ENCODE data around the gene PICK1.

PICK1 gene

DNA sequence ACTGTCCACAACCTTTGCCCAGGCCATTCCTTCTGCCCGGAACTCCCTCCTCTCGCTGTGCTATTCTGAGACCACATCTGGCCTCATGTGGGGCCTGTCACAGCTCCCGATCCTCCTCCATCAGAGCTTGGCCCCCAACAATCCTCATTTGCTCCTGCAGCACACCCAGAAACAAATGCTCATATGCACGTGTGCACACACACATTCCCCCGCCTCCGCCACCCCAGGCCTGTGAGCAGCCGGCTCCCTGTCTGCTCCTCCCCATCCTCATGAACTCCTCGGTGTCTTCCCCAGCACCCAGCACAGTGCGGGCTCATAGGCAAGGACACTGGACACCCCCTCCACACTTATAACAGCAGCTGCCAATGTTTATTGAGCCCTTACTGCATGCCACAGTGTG, 29.7 kb upstream of the PICK1 start:
- TF ChIP-seq, protein P1, sequence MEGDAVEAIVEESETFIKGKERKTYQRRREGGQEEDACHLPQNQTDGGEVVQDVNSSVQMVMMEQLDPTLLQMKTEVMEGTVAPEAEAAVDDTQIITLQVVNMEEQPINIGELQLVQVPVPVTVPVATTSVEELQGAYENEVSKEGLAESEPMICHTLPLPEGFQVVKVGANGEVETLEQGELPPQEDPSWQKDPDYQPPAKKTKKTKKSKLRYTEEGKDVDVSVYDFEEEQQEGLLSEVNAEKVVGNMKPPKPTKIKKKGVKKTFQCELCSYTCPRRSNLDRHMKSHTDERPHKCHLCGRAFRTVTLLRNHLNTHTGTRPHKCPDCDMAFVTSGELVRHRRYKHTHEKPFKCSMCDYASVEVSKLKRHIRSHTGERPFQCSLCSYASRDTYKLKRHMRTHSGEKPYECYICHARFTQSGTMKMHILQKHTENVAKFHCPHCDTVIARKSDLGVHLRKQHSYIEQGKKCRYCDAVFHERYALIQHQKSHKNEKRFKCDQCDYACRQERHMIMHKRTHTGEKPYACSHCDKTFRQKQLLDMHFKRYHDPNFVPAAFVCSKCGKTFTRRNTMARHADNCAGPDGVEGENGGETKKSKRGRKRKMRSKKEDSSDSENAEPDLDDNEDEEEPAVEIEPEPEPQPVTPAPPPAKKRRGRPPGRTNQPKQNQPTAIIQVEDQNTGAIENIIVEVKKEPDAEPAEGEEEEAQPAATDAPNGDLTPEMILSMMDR (IDR thresholded peaks at IDR 0.05; ENCODE audit: low read depth, low read length): no peak
- H3K4me3 ChIP-seq (ENCODE audit: low read depth, low read length): no peak overlapping the region

DNA sequence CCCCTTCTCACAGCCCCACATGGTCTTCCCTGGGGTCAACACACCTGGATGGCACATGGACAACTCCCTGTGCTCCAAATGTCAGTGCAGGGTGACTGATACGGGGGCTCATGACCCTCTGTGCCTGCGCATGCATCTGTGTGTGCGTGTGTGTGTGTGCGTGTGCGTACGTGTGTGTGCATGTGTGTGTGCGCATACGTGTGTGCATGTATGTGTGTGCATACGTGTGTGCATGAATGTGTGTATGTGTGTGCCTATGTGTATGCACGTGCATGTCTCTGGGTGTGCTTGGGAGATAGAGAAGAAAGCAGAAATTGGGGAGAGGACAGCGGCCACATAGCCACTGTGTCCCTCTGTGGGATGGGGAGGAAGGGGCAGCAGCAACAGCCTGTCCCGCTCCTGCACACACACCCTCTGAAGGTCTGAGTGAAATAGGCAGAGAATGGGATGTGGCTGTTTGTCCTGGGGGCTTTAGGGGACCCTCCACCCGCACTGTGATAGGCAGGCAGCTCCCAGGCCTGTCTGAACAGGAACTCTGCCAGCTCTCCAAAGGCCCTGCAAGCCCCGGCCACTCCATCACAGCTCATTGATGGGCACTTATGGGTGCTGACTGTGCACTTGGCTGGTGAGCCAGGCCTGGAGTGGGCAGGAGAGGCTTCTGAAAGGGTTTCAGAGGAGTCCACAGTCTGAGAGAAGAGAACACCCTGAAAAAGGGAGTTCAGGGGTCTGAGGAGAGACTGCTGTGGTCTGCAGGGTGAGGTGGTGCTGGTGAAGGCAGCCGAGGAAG, 28.7 kb upstream of the PICK1 start:
- TF ChIP-seq, protein P1 (IDR thresholded peaks at IDR 0.05; ENCODE audit: low read depth, low read length): no peak
- H3K4me3 ChIP-seq (ENCODE audit: low read depth, low read length): no peak overlapping the region

DNA sequence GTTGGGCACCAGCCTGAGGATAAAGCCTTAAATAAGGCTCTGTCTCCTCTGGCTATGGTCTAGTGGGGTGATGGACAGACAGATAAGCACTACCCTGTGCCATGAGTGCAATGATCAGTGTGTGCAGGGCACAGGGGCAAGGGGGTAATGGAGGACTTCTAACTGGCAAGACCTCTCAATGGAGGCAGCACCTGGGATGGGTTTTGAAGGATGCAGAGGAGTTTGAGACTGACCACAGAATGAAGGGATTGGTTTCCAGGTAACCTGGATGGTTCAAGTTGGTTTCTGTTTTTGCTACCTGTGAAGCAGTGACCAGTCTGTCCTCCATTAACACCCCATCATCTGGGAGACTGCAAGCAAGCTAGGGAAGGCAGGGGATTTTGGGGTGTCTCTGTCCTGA, 27.8 kb upstream of the PICK1 start:
- no peak overlapping the region for H3K4me3 ChIP-seq (ENCODE audit: low read depth, low read length)
- TF ChIP-seq, protein P1 (IDR thresholded peaks at IDR 0.05; ENCODE audit: low read depth, low read length): no peak

DNA sequence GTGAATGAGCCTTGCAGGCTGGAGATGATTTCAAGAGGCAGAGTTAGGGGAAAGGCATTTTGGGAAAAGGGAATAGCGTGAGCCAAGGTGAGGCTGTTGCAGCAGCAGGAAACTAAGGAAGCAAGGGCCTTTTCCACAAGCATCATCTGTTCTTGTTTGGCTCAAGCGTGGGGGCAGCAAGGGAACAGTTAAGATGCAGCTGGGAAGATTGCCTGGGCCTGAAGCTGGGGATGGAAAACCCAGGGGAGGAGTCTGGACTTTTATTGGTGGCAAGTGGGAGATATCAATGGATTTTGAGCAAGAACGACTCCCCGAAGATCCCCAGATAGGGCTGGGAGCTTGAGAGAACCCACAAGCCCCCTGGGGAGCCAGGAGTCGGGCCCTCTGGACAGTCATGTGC, 27.3 kb upstream of the PICK1 start:
- no peak overlapping the region for H3K4me3 ChIP-seq (ENCODE audit: low read depth, low read length)
- TF ChIP-seq, protein P1 (IDR thresholded peaks at IDR 0.05; ENCODE audit: low read depth, low read length): no peak

DNA sequence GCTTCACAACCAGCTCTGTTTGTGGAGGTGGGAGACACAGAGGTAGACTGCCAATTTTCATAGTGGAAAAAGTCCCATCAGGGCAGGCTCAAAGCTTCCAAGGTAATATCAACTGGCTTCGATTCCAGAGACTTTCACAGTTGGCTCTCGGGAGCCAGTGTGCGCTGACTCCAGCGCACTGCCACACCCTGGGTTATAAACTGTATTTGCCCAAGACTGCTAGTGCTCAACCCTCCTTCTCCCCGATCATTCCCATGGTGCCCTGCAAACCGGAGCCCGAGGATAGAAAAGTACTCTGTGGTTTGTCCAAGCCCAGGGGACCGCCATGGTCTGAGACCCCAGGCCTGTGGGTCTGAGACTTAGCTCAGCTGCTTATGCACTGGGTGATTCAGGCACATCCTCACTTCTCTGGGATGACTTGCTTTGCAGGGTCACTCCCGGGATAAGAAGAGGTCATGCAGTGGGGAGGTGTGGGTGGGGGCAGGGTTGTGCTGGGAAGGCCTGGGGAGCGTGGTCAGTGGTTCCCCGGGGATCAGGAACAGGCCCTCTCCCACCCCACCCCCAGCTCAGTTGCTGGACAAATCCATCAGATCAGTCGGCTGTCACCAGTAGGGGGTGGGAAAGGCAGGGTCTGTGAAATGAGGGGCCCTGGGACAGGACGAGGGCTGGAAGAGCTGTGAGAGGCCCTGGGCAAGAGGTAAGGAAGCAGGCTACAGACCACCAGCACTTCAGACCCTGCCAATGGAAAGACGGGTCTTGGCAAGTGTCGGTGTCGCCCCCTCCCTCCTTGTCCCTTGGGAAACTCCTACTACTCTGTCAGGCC, 26.7 kb upstream of the PICK1 start:
- no peak overlapping the region for H3K4me3 ChIP-seq (ENCODE audit: low read depth, low read length)
- TF ChIP-seq, protein P1 (IDR thresholded peaks at IDR 0.05; ENCODE audit: low read depth, low read length): no peak

DNA sequence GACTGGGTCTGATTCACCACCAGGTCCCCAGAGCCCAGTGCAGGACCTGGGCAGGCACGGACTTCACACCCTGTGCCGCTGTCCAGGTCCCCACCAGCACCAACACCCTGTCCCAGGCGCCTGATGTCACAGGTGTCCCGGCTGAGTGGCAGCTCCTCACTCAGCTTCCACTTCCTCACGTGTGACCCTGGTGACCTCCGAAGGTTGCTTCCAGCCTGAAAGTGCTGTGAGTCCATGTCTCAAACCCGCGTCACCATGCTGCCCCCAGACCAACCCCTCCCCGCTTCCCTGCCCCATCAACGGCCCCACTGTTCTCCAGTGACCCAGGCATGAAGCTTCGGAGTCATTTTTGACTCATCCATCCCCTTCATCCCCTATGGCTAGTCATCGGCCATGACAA, 25.7 kb upstream of the PICK1 start:
- TF ChIP-seq, protein P1 (IDR thresholded peaks at IDR 0.05; ENCODE audit: low read depth, low read length): no peak
- no peak overlapping the region for H3K4me3 ChIP-seq (ENCODE audit: low read depth, low read length)
